Activated gamma-delta T cell treated with anti-CD3 and anti-CD28 coated beads, Interleukin-2, amount 50 U/mL, for 16 hours (primary cell): Measurements from ENCODE around the gene CRTAP.
A peak's percentile ranks its signal among the peaks of the same experiment; 100 is the strongest.
"Not testable (repeated sequence)": the region's sequence is repeated elsewhere in the genome, so short reads cannot be mapped to it uniquely, and the experiment has no call there.

Experiments used
- DNase-seq: peaks from one replicate; pipeline ENCODE4 v3.0.0-alpha.2; 2020; ENCODE audit warnings: low read depth

CRTAP gene

GRCh38 chr3:33113772-33114621 is at the start of gene CRTAP:
Gene CRTAP (plus strand): TSS chr3:33114014. CDS start chr3:33114078, 64 bp downstream.
- peak; percentile 71 for DNase-seq

GRCh38 chr3:33064929-33065328 is 48.9 kb upstream of the CRTAP start:
- no peak for DNase-seq

GRCh38 chr3:33067484-33067883 is 46.3 kb upstream of the CRTAP start:
- DNase-seq, result no peak

- not testable (repeated sequence) for DNase-seq
Observed at GRCh38 chr3:33069862-33070261, 44.0 kb upstream of the CRTAP start.

- DNase-seq, result no peak
Observed at GRCh38 chr3:33071181-33071580, 42.6 kb upstream of the CRTAP start.

- DNase-seq, result no peak
Observed at GRCh38 chr3:33071946-33072345, 41.9 kb upstream of the CRTAP start.

GRCh38 chr3:33074217-33075067 is 39.4 kb upstream of the CRTAP start:
- DNase-seq, result peak; percentile 44

GRCh38 chr3:33075995-33076394 is 37.8 kb upstream of the CRTAP start:
- no peak for DNase-seq

- DNase-seq, result no peak
Observed at GRCh38 chr3:33076952-33077351, 36.9 kb upstream of the CRTAP start.

- no peak for DNase-seq
Observed at GRCh38 chr3:33077976-33078375, 35.8 kb upstream of the CRTAP start.

- DNase-seq, result not testable (repeated sequence)
Observed at GRCh38 chr3:33079813-33080212, 34.0 kb upstream of the CRTAP start.

GRCh38 chr3:33081812-33082211 is 32.0 kb upstream of the CRTAP start:
- DNase-seq, result no peak

- no peak for DNase-seq
Observed at GRCh38 chr3:33083958-33084357, 29.9 kb upstream of the CRTAP start.

GRCh38 chr3:33088691-33089090 is 25.1 kb upstream of the CRTAP start:
- no peak for DNase-seq

GRCh38 chr3:33089515-33089914 is 24.3 kb upstream of the CRTAP start:
- no peak for DNase-seq

- no peak for DNase-seq
Observed at GRCh38 chr3:33091746-33092145, 22.1 kb upstream of the CRTAP start.

- no peak for DNase-seq
Observed at GRCh38 chr3:33092496-33093254, 21.1 kb upstream of the CRTAP start.

- DNase-seq, result no peak
Observed at GRCh38 chr3:33093847-33094246, 20.0 kb upstream of the CRTAP start.

- DNase-seq, result no peak
Observed at GRCh38 chr3:33095436-33095835, 18.4 kb upstream of the CRTAP start.

- DNase-seq, result peak; percentile 13
Observed at GRCh38 chr3:33096093-33096868, 17.5 kb upstream of the CRTAP start.

GRCh38 chr3:33099109-33099645 is 14.6 kb upstream of the CRTAP start:
- no peak for DNase-seq
